ENCODE data around the gene CAPS. TPM values are rescaled to one million over a fixed set of nuclear protein-coding genes. Genes with fewer than 3 reads are reported as not detected.

Gene CAPS
- total RNA-seq, 2 experiments from 2014 or later = 2.1 to 2.8 TPM

DNA sequence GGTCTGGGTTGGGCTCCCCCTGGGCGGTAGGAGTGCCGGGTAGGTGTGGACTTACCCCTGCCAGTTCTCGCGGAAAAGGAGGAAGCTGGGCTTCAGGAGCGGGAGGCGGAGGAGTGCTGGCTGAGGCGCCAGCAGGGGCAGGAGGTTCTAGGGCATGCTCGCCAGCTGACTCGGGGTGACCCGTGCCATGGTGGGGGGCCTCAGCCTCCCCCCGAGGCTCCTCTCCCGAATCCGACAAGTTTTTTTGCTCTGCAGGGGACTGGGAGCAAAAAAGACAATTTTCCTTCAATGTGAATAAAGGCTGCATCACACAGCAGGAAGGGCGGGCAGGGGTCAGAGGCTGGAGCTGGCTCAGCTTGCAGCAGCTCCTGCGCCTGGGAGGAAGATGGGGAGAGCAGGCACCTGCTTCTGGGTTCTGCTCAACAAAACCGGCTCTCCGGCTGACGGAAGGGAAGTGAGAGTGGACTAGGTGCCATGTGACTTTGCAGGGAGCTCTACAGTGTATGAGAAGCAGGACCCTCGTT, 37.3 kb downstream of the CAPS start:
- Mint-ChIP-seq H3K36me3 (ENCODE audit: low read depth) (peaks cover 62% of the 10 kb centered on the region), H3K27ac (peak overlapping the region; percentile 96), H3K4me1 (ENCODE audit: low read depth) (peaks cover 91% of the 10 kb centered on the region), H3K4me3 (no peak overlapping the region), H3K9me3 (no peaks in the 10 kb centered on the region), H3K27me3 (no peaks in the 10 kb centered on the region)
- DNase-seq (no peak), ATAC-seq (no peak)
- intact Hi-C loops (cut with micrococcal nuclease) = no loop called here
- ChIA-PET CTCF (interaction anchor here (0.6 to 10.7 kb wide), 5 partner anchors 13 to 147 kb away, joined by 3 to 108 read pairs (median 5); no protein-coding TSS in a partner anchor), POLR2A (interaction anchor here (0.7 to 1.8 kb wide), 6 partner anchors 9 to 123 kb away, joined by 3 to 5 read pairs (median 4); partner anchors contain the start of genes NDUFA11, RANBP3 and VMAC)
- TF ChIP-seq, protein P1, sequence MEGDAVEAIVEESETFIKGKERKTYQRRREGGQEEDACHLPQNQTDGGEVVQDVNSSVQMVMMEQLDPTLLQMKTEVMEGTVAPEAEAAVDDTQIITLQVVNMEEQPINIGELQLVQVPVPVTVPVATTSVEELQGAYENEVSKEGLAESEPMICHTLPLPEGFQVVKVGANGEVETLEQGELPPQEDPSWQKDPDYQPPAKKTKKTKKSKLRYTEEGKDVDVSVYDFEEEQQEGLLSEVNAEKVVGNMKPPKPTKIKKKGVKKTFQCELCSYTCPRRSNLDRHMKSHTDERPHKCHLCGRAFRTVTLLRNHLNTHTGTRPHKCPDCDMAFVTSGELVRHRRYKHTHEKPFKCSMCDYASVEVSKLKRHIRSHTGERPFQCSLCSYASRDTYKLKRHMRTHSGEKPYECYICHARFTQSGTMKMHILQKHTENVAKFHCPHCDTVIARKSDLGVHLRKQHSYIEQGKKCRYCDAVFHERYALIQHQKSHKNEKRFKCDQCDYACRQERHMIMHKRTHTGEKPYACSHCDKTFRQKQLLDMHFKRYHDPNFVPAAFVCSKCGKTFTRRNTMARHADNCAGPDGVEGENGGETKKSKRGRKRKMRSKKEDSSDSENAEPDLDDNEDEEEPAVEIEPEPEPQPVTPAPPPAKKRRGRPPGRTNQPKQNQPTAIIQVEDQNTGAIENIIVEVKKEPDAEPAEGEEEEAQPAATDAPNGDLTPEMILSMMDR (IDR thresholded peaks at IDR 0.05) = no peak

DNA sequence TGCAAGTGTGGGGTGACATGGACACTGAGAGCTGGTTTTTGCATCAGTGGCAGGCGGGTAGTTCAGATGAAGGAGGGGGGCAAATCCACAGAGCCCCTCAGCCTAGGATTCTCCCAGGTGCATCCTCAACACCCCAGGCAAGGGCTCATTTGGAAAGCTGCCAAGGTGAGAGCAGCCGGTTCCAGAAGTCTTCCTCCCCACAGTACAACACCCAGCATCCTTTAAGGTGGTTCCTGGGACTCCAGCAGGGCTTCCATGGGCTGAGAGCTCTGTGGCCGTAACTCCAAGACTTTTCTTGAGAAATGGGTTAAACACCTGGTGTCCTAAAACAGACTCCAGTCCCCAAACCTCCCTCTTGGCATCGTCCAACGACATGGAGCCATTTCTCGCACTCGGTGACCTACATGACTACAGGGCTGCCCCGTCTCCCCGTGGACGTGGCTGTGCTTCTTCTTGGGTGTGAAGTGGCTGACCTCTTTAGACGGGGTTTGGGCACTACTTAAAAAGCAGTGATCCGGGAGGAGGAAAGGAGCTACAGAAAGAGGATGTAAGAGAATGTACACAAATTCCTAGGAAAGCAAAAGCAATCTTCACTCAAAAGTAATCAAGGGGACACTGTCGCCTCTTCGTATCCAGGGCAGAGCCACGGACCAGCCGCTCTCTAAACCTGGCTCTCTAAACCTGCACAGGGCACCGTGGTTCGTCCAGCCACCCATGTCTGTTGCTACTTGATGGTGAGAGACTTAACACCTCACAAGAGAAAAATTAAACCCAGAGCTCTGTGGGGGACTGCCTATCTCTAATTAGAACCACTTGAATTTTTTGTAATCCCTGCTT, 38.4 kb downstream of the CAPS start:
- peak overlapping the region; percentile 41 for H3K4me3 Mint-ChIP-seq
- POLR2A ChIA-PET = interaction anchor here (0.7 to 1.8 kb wide), 12 partner anchors 10 to 329 kb away, joined by 3 to 11 read pairs (median 4); partner anchors contain the start of genes NDUFA11, RANBP3, SAFB and SAFB2
- no peaks in the 10 kb centered on the region for H3K9me3 Mint-ChIP-seq
- no peaks in the 10 kb centered on the region for H3K27me3 Mint-ChIP-seq
- peak overlapping the region; percentile 96 for H3K27ac Mint-ChIP-seq
- no peak for DNase-seq
- peaks cover 91% of the 10 kb centered on the region for H3K4me1 Mint-ChIP-seq (ENCODE audit: low read depth)
- peaks cover 60% of the 10 kb centered on the region for H3K36me3 Mint-ChIP-seq (ENCODE audit: low read depth)
- ATAC-seq = no peak
- CTCF ChIA-PET = interaction anchor here (0.6 to 10.7 kb wide), 9 partner anchors 12 to 174 kb away, joined by 3 to 108 read pairs (median 3); no protein-coding TSS in a partner anchor
- TF ChIP-seq, protein P1 (IDR thresholded peaks at IDR 0.05) = no peak
- intact Hi-C loops (cut with micrococcal nuclease) = no loop called here

DNA sequence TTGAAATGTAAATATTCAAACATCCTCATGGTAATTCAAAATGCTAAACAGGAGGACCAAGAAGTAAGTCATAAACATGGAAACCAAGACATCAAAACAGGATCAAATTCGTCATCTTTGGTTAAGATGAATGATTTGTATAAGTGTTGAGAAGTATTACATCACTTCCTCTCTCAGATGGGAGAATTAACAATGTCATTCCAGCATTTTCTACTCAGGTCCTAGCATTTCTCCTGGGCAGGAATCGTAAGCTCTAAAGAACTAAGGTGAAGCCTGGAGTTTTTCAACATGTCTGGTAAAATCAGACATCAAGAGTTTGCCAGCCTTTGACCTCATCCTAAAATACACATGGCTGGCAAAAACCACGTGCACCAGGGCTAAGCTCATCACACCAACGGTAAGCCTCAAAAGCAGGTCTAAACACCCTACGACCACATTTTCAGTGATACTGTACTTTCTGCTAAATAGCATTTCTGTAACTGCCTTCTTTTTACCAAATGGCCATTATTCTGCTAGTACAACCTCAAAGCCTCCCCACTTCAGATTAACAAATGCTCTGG, 39.1 kb downstream of the CAPS start:
- Mint-ChIP-seq H3K4me1 (ENCODE audit: low read depth) (peaks cover 90% of the 10 kb centered on the region), H3K9me3 (no peaks in the 10 kb centered on the region), H3K36me3 (ENCODE audit: low read depth) (peaks cover 58% of the 10 kb centered on the region), H3K27me3 (no peaks in the 10 kb centered on the region), H3K27ac (peak overlapping the region; percentile 96), H3K4me3 (peak overlapping the region; percentile 41)
- intact Hi-C loops (cut with micrococcal nuclease) = no loop called here
- ChIA-PET POLR2A (interaction anchor here (0.8 to 1.8 kb wide), 7 partner anchors 10 to 330 kb away, joined by 3 to 11 read pairs (median 4); partner anchors contain the start of genes RANBP3, SAFB and SAFB2), CTCF (interaction anchor here (0.6 to 10.7 kb wide), 5 partner anchors 16 to 173 kb away, joined by 3 to 108 read pairs (median 3); no protein-coding TSS in a partner anchor)
- TF ChIP-seq, protein P1 (IDR thresholded peaks at IDR 0.05) = no peak
- ATAC-seq (no peak), DNase-seq (peak; percentile 38)

DNA sequence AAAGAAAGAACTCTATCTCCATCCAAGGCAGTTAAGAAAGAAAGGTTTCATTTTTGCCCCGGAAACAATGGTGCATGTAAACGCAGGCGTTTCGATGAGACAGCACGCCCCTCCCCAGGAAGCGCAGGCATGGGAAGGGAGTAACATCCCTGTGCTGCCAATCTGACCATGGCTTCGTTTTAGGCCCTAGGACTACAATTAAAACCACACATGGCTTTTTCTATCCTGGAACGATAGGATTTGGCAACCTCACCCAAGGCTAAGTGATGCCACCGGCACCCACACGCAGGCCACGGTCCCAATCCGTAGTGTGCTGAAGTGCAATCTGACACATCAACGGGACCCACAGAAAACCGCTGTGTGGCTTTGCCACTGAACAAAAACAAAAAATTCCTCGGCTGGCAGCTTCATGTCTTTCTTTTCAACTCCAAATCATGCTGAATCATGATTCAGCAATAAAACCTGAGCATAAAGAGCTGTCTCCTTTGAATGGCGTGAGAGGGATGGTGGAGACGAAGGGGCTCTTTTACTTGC, 39.7 kb downstream of the CAPS start:
- ATAC-seq (peak; percentile 23), DNase-seq (peak; percentile 64)
- intact Hi-C loops (cut with micrococcal nuclease) = no loop called here
- Mint-ChIP-seq H3K27ac (peak overlapping the region; percentile 96), H3K9me3 (no peaks in the 10 kb centered on the region), H3K36me3 (ENCODE audit: low read depth) (peaks cover 57% of the 10 kb centered on the region), H3K27me3 (no peaks in the 10 kb centered on the region), H3K4me1 (ENCODE audit: low read depth) (peaks cover 91% of the 10 kb centered on the region), H3K4me3 (peak overlapping the region; percentile 41)
- ChIA-PET POLR2A (interaction anchor here (1.2 to 1.8 kb wide), 5 partner anchors 9 to 26 kb away, joined by 3 to 8 read pairs (median 4); partner anchors contain the start of gene RANBP3), CTCF (interaction anchor here (0.8 to 10.7 kb wide), 4 partner anchors 16 to 173 kb away, joined by 3 to 108 read pairs (median 4); no protein-coding TSS in a partner anchor)
- TF ChIP-seq, protein P1 (IDR thresholded peaks at IDR 0.05) = no peak

All from activated CD8-positive, alpha-beta T cell treated with anti-CD3 and anti-CD28 coated beads for 36 hours (primary cell).